Ramos (cell line): Measurements from ENCODE around the gene MRPL20.

ENCODE experiments used
- in situ Hi-C: fragments of 300-500 bp; cut with MboI; formaldehyde crosslinking; loops from one replicate; pipeline ENCODE4 v1.14.3; 2022; ENCODE audit warnings: low sequenced_read_pairs; ENCODE audit not compliant: unreplicated experiment

MRPL20 gene

DNA sequence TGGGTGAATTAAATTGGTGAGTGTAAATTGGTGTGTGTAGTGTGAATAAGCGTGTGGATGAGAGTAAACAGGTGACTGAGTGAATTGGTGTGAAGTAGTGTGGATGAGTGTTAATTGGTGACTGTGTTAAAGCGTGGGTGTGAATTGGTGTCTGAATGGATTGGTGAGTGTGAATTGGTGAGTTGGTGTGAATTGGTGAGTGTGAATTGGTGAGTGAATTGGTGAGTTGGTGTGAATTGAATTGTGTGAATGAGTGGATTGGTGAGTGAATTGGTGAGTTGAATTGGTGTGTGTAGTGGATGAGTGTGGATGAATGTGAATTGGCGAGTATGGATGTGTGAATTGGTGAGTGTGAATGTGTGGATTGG is 40.4 kb downstream of the MRPL20 start:
- in situ Hi-C loops: no loop called here

DNA sequence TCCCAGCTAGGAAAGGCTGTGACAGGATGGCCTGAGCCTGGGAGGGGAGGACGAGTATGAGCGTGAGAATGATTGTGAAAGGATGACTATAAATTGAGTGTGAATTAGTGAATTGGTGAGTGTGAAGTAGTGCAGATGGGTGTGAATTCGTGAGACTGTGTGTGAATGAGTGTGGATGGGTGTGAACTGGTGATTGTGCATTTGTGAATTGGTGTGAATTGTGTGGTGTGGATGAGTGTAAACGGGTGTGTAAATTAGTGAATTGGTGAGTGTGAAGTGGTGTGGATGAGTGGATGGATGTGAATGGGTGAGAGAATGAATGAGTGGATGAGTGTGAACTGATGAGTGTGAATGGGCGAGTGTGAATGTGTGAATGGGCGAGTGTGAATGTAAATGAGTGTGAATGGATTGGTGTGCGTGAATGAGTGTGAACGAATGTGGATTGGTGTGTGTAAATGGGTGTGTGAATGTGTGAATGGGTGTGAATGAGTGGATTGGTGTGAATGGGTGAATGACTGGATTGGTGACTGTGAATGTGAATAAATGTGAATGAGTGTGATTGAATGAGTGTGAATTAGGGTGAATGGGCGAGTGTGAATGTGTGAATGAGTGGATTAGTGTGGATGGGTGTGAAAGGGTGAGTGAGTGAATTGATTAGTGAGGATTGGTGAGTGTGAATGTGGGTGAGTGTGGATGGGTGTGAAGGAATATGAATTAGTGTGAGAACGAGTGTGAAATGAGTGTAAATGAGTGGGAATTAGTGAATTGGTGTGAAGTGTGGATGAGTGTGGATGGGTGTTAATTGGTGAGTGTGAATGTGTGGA is 41.0 kb downstream of the MRPL20 start:
- in situ Hi-C loops: no loop called here

DNA sequence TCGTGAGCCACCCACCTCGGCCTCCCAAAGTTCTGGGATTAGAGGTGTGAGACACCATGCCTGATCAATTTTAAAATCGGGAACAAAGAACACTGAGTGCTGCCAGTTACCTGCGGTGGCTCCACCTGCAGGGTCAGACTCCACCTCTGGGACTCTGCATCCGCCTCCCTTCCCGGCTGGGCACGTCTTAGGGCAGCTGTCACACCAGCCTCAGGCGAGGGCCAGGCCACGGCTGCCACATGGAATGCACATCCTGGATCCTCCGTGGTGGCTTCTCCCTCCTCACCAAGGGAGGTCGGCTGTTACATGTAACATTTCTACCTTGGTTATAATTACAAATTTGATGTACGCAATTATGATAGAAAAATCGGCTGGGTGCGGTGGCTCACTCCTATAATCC is 42.8 kb downstream of the MRPL20 start:
- in situ Hi-C loops: no loop called here

DNA sequence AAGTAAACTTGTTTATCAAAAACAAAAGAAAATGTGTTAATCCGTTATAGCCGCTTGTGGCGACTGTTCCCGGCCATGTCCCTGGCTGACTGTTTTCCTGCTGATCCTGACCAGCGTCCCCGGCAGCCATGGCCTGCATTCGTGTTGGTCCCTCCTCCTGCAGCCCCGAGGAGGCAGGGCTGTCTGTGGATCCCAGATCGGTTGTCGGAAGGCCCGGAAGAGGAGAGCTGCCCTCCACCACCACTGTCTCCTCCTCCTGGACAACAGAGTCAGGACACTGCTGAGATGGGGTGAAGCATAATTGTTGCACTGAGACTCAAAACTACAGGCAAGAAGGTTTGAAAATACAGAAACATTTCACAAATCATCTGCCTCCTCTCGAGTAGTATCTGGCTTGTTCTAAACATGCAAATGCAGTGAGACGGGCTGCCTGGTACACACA is 45.1 kb downstream of the MRPL20 start:
- in situ Hi-C loops: no loop called here

DNA sequence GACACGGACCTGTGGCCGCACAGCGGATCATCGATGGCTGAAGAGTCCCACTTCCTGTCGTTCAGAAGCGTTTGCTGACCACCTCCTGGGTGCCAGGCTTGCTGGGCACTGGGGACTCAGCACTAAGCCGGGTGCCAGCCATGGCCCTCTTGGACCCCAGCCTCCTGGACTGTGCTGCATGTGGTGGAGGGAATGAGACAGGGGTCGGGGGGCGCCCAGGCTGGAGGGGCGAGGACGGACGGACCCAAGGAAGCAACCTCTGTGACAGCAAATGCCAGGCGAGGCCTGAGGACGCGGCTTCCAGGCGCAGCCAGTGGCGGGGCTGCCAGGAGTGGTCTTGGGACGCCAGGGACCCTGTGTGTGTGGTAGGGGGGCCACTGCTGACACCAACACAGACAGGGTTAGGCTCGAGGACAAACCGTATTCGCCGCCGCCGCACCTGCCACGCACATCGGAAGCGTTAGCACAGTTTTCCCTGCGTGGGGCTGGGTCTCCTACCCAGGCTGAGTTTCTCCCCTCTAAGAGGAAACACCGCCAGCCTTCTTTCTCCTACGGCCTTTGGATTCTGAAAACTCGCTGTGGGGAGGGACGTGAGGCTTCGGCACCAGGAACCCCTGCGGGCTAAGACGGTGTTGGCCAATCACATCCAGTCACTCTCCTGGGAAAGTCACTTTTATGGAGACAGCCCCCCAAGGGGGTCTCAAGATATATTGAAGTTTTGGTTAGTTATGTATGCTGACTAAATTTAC is 45.7 kb downstream of the MRPL20 start:
- in situ Hi-C loops: no loop called here

DNA sequence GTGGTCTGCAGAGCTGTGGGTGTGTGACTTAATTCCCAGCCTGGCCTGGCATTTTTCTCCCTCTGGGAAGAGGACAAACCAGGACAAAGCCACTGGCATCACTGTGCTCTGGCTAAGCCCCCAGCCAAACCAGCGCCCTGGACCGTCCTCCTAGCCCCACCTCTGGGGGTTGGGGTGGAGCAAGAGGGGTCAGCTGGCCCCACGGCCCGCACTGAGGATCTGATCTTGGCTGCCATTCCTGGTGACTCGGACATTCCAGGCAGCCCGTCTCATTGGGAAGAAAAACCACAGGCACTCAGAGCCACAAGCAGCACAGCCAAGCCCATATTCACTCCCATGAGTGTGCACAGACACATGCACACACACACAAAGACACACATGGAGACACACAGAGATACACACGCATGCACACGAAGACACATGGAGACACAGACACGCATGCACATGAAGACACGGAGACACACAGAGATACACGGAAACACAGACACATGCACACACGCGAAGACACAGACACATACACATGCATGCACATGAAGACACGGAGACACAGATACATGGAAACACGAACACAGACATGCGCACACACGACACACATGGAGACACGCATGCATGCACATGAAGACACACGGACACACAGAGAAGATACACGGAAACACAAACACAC is 46.5 kb downstream of the MRPL20 start:
- in situ Hi-C loops: no loop called here

DNA sequence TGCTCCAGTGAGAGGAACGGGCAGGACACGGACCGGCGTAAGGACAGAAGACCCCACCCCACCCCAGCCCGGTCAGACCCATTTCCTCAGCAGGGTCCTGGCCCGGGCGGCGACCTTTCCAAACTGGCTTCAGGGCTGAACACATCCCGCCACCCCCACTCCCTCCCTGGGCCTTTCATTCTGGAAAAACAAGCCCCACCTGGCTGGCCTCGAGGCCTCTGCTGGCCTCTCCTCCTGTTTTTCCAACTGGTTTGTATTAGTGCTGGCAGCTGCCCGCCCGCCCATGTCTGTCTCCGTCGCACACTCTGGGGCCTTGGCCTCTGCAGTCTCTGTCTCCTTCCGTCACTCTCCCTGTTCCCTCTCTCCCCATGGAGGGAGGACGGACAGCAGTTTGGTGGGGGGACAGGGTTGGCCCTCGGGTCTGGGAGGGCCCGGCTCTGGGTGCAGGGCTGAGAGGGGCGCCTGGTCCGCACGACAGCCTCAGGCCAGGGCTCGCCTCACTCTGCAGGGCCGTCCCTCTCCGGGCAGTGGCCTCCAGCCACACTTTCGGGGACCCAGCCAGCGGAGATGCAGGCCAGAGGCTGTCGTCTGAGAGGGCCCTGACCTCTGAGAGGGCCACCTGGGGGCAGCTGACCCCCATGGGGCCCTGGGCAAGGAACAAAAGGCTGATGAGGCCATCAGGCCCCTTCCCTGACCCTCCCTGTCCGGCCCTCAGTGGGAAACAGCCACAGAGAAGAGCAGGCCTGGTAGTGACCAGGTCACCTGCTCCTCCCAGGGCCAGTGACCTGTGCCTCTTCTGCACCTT is 47.2 kb downstream of the MRPL20 start:
- in situ Hi-C loops: no loop called here

DNA sequence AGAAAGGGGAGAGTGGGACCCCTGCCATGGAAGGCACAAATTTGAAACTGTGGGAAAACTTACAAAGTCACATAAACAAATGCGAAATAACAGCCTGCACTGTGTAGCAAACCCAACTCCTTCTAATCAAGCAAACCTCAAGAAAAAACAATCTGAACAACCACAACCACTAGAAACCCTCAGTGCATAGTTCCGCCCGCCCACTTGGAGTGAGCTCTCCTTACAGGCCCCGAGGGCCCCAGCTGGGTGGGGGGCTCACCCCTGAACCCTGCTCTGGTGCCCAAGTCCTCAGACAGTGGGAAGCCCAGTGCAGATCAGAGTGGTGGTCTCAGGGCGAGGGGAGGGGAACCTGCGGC is 47.8 kb downstream of the MRPL20 start:
- in situ Hi-C loops: no loop called here

DNA sequence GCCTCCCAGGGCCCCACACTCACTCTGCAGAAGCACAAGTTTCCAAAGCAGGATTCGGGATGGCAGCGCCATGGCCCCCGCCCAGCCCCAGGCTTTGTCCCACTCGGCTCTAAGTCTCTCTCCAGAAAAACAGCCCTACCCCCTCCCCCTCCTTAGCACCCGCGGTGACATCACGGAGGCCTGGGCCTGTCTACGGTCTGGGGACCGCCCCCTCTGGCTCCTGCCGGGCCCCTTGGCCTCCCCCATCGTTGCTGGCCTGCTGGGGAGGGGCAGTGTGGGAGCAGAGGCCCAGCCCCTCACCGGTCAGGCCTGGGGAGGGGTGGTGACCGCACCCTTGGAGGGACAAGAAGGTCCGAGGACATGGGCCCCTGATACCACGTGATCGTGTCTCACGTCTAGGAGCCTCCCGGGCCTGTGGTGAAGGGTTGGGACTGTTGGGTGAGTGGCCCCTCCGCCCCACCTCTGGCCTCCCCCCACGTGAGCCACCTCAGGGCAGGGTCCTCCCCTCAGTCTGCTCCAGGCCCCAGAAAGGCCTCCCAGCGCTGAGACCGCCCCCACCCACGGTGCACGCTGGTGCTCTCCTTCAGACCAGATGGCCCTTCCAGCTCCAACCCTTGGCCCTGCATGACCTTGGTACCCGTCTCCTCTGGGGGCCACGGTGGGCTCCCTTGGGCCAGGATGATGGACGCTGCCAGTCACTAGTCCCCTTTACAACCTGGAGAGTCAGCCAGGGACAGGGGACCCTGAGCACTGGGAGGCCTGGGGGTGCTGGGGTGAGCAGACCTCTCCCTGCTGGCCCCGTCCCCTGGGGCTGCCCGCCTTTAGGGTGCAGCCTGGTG is 48.4 kb downstream of the MRPL20 start, which contains the start of gene MXRA8:
TSS of gene MXRA8 (minus strand) at position 123 of the 839 bp plus-strand sequence. CDS start at position 72, 51 bp downstream.
- in situ Hi-C loops: no loop called here

DNA sequence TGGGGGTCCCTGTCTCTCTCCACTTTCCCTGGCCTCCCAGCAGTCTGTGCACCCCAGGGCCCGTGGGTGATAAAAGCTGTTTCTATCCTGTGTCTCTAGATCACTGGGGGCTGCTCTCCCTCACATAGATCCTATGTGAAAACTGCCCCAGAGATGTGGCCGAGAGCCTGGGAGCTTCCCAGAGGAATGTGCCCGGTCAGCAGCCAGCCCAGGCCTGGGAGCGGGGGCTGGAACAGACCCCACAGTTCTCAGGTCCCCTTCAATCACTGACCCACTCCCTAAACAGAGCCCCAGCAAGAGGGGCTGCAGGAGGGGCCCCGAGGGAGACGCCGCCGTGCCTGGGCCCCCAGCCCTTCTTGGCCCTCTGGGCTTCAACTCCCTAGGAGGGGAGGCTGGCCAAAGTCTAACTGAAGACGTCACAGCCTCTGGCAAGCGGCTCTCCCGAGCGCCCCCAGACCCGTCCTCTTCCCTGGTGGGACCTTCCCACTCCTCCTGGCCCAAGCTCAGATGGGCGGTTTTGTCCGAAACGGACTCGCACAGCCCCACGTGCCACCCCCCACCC is 49.1 kb downstream of the MRPL20 start:
- in situ Hi-C loops: no loop called here

DNA sequence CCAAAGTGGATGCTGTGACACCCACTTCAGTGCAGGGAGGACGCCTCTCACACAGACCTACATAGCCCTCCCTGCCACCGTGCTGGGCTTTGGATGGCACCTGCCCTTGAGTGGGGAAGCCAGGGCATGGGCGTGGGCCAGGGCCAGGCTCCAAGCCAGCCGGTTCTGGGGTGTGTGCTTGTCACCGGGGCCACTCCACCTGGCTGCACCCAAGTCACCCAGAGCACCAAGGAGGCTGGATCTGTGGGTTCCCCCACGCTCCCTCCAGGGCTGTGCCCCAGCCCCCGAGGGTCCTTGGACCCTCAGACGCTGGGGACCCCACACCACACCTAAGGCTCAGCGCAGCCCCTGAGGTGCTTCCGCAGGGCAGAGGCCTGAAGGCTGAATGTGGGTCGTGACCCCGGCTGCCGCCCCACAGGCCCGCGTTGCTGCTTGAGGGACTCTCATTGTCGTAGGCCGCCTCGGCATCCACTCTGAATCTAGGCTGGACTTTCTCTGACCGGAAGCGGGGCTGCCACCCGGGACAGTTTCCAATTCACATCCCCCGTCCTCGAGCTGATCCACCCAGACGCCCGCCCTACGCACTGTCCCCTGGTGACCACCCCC is 50.2 kb downstream of the MRPL20 start:
- in situ Hi-C loops: no loop called here

DNA sequence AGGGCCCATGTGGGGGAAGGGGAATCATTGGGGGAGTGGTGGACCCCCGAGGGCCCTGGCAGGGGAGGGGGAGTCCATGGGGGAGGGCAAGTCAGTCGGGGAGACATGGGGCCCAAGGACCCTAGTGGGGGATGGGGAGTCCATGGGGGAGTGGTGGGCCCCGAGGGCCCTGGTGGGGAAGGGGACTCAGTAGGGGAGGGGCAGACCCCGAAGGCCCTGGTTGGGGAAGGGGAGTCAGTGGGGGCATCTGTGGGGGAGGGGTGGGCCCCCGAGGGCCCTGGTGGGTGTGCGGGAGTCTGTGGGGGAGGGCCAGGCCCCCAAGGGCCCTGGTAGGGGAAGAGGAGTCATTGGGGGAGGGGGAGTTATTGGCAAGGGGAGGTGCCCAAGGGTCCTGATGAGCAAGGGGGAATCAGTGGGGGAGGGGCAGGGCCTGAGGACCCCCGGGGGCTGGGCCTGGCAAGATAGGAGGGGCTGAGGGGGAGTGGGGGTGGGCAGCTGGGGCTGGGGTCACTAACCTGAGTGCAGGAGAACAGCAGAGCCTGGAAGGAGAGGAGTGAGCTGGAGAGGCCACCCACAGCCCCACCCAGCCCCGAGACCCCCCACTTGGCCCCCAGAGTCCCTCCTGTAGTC is 50.8 kb downstream of the MRPL20 start:
- in situ Hi-C loops: no loop called here

DNA sequence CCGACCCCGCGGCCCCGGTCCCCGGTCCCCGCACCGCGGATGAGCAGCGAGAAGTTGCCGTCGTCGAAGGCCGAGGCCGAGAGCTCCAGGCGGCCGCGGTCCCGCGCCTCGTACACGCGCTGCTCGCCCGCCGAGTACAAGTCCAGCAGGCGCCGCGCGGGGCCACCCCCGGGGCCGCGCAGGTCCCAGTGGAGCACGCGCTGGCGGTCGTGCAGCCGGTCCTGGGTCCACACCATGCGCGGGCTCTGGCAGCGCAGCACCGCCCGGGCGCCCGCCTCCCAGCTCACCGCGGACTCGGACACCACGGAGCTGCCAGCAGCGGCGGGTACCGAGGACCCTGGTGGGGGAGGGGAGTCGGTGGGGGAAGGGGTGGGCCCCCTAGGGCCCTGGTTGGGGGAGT is 51.7 kb downstream of the MRPL20 start:
- in situ Hi-C loops: no loop called here

DNA sequence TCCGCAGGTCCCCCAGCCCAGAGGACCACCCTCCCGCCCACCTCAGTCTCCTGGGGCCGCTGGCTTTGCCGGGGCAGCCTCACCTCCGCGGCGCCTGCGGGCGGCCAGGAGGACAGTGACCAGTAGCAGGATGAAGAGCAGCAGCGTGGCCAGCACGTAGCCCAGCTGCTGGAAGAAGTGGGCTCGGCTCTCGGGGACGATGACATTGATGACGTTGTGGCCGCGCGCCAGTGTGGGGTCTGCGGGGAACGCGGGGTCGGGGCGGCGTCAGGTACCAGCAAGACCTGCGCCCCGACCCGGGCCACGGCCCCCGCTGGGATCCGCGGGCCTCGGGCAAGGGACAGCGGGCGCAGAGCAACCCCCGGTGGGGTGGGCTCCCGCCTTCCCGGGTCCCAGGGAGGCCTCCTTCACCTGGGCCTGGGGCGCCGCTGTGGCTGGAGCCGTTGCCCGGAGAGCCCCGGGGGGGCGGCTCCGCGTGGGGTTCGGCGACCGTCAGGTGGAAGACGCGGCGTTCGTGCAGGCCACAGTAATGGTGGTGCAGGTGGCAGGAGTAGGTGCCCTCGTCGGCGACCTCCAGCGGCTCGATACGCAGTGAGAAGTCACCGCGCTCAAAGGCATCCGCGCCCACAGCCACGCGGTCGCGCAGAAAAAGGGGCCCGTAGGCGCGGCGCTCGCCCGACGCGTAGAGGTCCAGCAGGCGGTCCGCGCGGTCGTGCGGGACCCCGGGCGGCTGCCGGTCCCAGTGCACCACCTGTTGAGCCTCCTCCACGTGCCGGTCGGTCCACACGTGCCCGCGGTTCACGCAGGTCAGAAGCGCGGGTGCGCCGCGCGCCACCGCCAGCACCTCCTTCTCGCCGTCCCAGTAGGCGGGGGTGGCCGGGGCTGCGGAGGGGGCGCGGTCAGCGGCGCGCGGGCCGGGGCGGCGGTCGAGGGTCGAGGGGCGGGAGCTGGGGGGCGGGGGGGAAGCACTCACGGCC is 52.5 kb downstream of the MRPL20 start:
- in situ Hi-C loops: no loop called here

DNA sequence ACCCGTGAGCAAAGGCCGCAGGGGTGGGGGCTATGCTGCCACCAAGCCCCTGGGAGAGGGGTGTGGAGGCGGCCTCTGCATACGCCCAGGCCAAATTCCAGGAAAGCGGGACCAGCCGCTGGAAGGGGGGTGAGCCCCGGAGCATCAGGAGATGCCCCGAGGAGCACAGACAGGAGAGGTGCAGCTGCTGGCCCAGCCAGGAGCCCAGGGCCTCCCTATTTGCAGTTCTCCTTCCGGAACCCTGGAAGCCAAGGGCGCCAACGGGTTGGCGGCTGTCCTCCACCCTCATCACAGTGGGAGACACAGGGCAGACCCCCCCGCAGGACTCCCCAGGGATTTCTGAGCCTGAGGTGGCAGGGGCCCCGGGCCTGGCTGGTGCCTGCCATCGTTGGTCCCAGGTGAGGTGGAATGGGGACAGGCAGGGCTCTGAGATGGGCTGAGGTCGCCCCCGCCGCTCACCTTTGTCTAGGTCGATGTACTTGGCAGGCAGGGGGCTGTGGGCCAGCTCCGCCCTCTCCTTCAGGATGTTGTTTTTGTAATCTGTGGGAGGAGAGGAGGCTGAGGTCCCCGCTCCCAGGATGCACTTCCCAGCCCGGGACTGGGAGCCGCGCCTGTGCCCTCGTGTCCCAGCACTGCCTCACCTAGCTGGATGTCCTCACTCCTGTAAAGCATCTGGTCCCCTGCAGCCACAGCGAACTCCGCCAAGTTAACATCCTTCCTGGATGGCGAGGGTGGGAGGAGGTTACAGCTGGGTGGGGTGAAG is 53.5 kb downstream of the MRPL20 start:
- in situ Hi-C loops: no loop called here

DNA sequence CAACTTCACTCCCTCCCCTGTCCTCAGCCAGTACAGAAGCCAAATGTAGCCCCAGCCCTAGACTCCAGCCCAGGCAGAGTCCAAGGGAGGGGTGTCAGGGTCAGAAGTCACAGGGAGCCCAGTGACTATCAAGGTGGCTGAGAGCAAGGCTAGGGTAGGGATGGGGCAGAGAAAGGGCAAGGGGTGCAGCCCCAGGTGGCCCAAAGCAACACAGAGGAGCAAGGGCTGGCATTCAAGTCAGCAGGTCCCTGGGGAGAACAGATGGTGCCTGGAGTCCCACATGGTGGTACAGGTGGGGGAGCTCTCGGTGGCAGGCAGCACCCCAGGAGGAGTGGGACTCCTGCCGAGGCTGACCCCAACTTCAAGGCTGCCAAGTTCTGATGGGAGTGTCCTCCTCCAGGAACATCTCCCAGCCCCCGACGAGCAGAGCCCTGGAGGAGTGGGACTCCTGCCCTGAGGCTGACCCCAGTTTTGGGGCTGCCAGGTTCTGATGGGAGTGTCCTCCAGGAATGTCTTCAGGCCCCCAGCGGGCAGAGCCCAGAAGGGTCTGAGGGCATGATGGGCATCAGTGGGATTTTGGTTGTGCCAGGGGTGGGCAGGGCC is 54.2 kb downstream of the MRPL20 start:
- in situ Hi-C loops: no loop called here
